MM.1S (cell line): Measurements from ENCODE around the gene NUS1.

Source experiments
- DNase-seq: peaks from one replicate; pipeline ENCODE4 v3.0.0-alpha.2; 2015
- H2AFZ ChIP-seq: fragments of 300-600 bp; sonication (generic); 2 replicates; pipeline ENCODE4 v1.6.0; 2016; ENCODE audit warnings: antibody characterized with exemption, low read length
- H3F3A ChIP-seq: fragments of 300-600 bp; sonication (generic); 2 replicates; pipeline ENCODE4 v1.6.1; 2016; ENCODE audit warnings: mild to moderate bottlenecking, antibody characterized with exemption, low read length, moderate library complexity, mixed read lengths; ENCODE audit not compliant: insufficient read depth
- H3K27ac ChIP-seq: fragments of 300-600 bp; sonication (generic); 2 replicates; pipeline ENCODE4 v1.5.1; 2016; ENCODE audit warnings: mild to moderate bottlenecking, low read length
- H3K27me3 ChIP-seq: fragments of 300-600 bp; sonication (generic); replicated peaks from 2 replicates; pipeline ENCODE4 v1.6.0; 2016; ENCODE audit warnings: low read length; ENCODE audit not compliant: insufficient read depth
- H3K36me3 ChIP-seq: fragments of 300-600 bp; sonication (generic); replicated peaks from 2 replicates; pipeline ENCODE4 v1.6.1; 2016; ENCODE audit warnings: mild to moderate bottlenecking, low read length, mixed read lengths; ENCODE audit not compliant: insufficient read depth
- H3K4me1 ChIP-seq: fragments of 300-600 bp; sonication (generic); 2 replicates; pipeline ENCODE4 v1.6.1; 2016; ENCODE audit warnings: low read length, mixed read lengths
- H3K4me2 ChIP-seq: fragments of 300-600 bp; sonication (generic); 2 replicates; pipeline ENCODE4 v1.6.0; 2016; ENCODE audit warnings: low read depth, low read length
- H3K4me3 ChIP-seq: fragments of 300-600 bp; sonication (generic); 2 replicates; pipeline ENCODE4 v1.5.1; 2016; ENCODE audit warnings: low read length, mixed read lengths
- H3K79me2 ChIP-seq: fragments of 300-600 bp; sonication (generic); 2 replicates; pipeline ENCODE4 v1.6.1; 2016; ENCODE audit warnings: mixed run types, low read length, mixed read lengths
- H3K9ac ChIP-seq: fragments of 300-600 bp; sonication (generic); 2 replicates; pipeline ENCODE4 v1.6.1; 2016; ENCODE audit warnings: low read length, mixed read lengths
- H3K9me2 ChIP-seq: fragments of 300-600 bp; sonication (generic); replicated peaks from 2 replicates; pipeline ENCODE4 v1.6.1; 2016; ENCODE audit warnings: mild to moderate bottlenecking, low read length, mixed read lengths; ENCODE audit not compliant: insufficient read depth
- H3K9me3 ChIP-seq: fragments of 300-600 bp; sonication (generic); replicated peaks from 2 replicates; pipeline ENCODE4 v1.6.1; 2016; ENCODE audit warnings: mild to moderate bottlenecking, low read length, mixed read lengths; ENCODE audit not compliant: insufficient read depth
- H4K20me1 ChIP-seq: fragments of 300-600 bp; sonication (generic); 2 replicates; pipeline ENCODE4 v1.6.1; 2016; ENCODE audit warnings: mild to moderate bottlenecking, low read length, moderate library complexity, mixed read lengths; ENCODE audit not compliant: insufficient read depth
- EZH2 ChIP-seq: fragments of 300-600 bp; sonication (generic); optimal IDR thresholded peaks from 2 replicates; pipeline ENCODE3; 2017; ENCODE audit warnings: low read depth, mild to moderate bottlenecking, antibody characterized with exemption, low read length, mixed read lengths
- EZH2phosphoT487 ChIP-seq: fragments of 300-600 bp; sonication (generic); IDR thresholded peaks from 2 replicates; pipeline ENCODE4 v1.6.1; 2018; ENCODE audit warnings: antibody characterized with exemption, low read length
- TF ChIP-seq, protein P1 (sequence below): fragments of 300-600 bp; sonication (generic); IDR thresholded peaks from 2 replicates; pipeline ENCODE4 v1.5.1; 2016; ENCODE audit warnings: antibody characterized with exemption, low read length, mixed read lengths

NUS1 gene

DNA sequence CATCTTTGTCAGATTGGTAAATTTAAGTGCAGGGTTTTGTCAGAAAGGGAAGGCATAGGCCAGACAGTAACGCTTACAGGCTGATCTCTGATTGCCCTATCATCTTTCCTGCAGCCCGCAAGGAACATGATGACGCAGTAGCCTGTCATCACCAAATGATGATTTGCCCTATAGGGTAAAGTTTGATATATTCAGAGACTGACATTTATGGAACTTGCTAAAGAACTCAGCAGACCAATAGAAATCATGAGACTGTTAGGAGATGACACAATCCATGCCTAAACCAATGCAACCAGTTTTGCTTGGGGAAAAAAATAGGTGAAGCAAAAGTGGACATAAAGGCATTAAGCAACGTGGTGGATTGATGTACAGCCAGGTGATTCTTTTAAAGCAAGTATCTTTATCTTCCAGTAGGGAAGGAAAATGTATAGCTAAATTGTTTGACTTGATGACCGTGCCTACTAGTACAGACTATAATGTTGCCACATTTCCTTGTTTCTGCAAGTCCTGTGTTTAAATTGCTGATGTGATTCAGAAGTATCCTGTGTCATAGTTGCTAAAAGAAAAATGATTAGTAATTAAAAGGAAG lies 2.4 kb downstream of the NUS1 start:
- DNase-seq = no peak
- Histone ChIP-seq H3K4me2 (peak overlapping the region; percentile 59; the same call in 1 of the 2 replicates), H2AFZ (no peak overlapping the region), H3F3A (no peaks in the 10 kb centered on the region), H3K36me3 (no peaks in the 10 kb centered on the region), H3K4me1 (peaks cover 8% of the 10 kb centered on the region; the same call in 1 of the 2 replicates), H3K4me3 (no peak overlapping the region), H3K9me2 (no peaks in the 10 kb centered on the region), H3K9ac (no peak overlapping the region), H3K27ac (no peak overlapping the region), H3K79me2 (peaks cover 72% of the 10 kb centered on the region), H3K27me3 (no peaks in the 10 kb centered on the region), H3K9me3 (no peaks in the 10 kb centered on the region), H4K20me1 (peaks cover 20% of the 10 kb centered on the region)
- no peak for TF ChIP-seq EZH2
- TF ChIP-seq, protein P1, sequence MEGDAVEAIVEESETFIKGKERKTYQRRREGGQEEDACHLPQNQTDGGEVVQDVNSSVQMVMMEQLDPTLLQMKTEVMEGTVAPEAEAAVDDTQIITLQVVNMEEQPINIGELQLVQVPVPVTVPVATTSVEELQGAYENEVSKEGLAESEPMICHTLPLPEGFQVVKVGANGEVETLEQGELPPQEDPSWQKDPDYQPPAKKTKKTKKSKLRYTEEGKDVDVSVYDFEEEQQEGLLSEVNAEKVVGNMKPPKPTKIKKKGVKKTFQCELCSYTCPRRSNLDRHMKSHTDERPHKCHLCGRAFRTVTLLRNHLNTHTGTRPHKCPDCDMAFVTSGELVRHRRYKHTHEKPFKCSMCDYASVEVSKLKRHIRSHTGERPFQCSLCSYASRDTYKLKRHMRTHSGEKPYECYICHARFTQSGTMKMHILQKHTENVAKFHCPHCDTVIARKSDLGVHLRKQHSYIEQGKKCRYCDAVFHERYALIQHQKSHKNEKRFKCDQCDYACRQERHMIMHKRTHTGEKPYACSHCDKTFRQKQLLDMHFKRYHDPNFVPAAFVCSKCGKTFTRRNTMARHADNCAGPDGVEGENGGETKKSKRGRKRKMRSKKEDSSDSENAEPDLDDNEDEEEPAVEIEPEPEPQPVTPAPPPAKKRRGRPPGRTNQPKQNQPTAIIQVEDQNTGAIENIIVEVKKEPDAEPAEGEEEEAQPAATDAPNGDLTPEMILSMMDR = no peak
- TF ChIP-seq EZH2phosphoT487 = no peak

DNA sequence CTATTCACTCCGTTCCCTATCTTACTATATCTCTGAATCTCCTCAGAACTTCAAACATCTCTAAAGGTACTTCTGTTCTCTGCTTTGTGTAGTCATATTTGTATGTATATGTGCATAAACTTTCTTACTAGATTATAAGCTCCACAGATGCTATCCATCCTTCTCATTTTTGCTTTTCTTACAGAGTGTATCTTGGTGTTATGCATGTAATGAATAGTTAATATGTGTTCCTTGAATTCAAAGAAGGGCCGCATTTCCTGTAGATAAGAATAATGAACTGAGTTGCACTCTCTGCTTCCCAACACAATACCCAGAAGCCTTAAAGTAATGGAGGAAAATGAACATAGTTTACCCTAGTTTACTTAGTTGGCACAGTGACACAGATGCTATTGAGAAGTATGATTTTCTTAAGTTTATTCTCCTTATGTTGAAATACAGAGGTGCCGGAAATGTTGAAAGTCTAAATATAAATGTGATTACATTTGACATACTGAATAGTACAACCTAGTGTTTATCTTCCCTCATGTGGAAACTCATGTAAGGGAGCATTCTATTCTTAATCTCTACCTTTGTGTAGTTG lies 6.0 kb downstream of the NUS1 start:
- peaks cover 8% of the 10 kb centered on the region; the same call in 1 of the 2 replicates for H3K4me1 ChIP-seq
- no peaks in the 10 kb centered on the region for H3K9me3 ChIP-seq
- TF ChIP-seq EZH2phosphoT487 = no peak
- TF ChIP-seq, protein P1 = no peak
- TF ChIP-seq EZH2 = no peak
- H2AFZ ChIP-seq = no peak overlapping the region
- H3K9ac ChIP-seq = no peak overlapping the region
- no peaks in the 10 kb centered on the region for H3K27me3 ChIP-seq
- no peaks in the 10 kb centered on the region; the same call in 1 of the 2 replicates for H3K36me3 ChIP-seq
- H4K20me1 ChIP-seq = peaks cover 25% of the 10 kb centered on the region
- H3K4me3 ChIP-seq = no peak overlapping the region
- DNase-seq = no peak
- H3K9me2 ChIP-seq = no peaks in the 10 kb centered on the region
- H3K27ac ChIP-seq = no peak overlapping the region
- H3K4me2 ChIP-seq = no peak overlapping the region
- H3K79me2 ChIP-seq = peaks cover 97% of the 10 kb centered on the region
- H3F3A ChIP-seq = no peaks in the 10 kb centered on the region

DNA sequence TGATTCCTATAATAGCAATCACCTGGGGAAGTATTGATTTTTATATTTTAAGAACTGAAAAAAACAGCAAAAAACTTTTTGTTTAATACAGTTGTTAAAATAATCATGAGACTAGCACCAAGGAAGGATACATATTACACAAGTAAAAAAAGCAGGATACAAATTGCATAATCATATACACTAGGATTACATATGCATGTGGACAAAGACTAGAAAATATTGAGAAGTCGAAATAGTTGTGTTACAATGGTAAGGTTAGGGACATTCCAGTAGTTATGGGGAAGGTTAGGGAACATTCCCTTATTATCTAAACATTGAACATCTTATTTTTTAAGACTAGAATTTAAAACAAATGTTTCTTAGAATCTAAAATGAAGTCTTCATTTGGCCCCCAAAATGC lies 9.5 kb downstream of the NUS1 start:
- Histone ChIP-seq H3K27ac (no peak overlapping the region), H2AFZ (no peak overlapping the region), H4K20me1 (peaks cover 26% of the 10 kb centered on the region), H3K9ac (no peak overlapping the region), H3K9me2 (no peaks in the 10 kb centered on the region), H3F3A (no peaks in the 10 kb centered on the region), H3K36me3 (no peaks in the 10 kb centered on the region; the same call in 1 of the 2 replicates), H3K79me2 (peaks cover 97% of the 10 kb centered on the region), H3K4me2 (no peak overlapping the region), H3K4me1 (no peaks in the 10 kb centered on the region), H3K4me3 (no peak overlapping the region), H3K27me3 (no peaks in the 10 kb centered on the region), H3K9me3 (no peaks in the 10 kb centered on the region)
- no peak for TF ChIP-seq EZH2phosphoT487
- TF ChIP-seq, protein P1 = no peak
- no peak for TF ChIP-seq EZH2
- no peak for DNase-seq
